Amniotic stem cell (primary cell): ENCODE results near the gene CAMTA1.
"Not testable (repeated sequence)": the region's sequence is repeated elsewhere in the genome, so short reads cannot be mapped to it uniquely, and the experiment has no call there.

ENCODE experiments used
- DNase-seq: peaks from one replicate; lab custom pipeline; 2025; lab: John Stamatoyannopoulos, UW

CAMTA1 gene

GRCh38 chr1:6809461-6809860 is 24.2 kb downstream of the CAMTA1 start:
- no peak for DNase-seq

- DNase-seq = not testable (repeated sequence)
These were observed 25.0 kb downstream of the CAMTA1 start for GRCh38 chr1:6810146-6810734.

GRCh38 chr1:6811583-6811982 is 26.3 kb downstream of the CAMTA1 start:
- DNase-seq = no peak

GRCh38 chr1:6813165-6813564 is 27.9 kb downstream of the CAMTA1 start:
- DNase-seq = no peak

GRCh38 chr1:6815726-6816125 is 30.5 kb downstream of the CAMTA1 start:
- DNase-seq = no peak

GRCh38 chr1:6819246-6820040 is 34.2 kb downstream of the CAMTA1 start:
- no peak for DNase-seq

- no peak for DNase-seq
These were observed 35.6 kb downstream of the CAMTA1 start for GRCh38 chr1:6820899-6821298.

GRCh38 chr1:6822530-6823359 is 37.5 kb downstream of the CAMTA1 start:
- DNase-seq = no peak

- DNase-seq = no peak
These were observed 38.5 kb downstream of the CAMTA1 start for GRCh38 chr1:6823793-6824192.

GRCh38 chr1:6824665-6825368 is 39.6 kb downstream of the CAMTA1 start:
- no peak for DNase-seq

- no peak for DNase-seq
These were observed 40.6 kb downstream of the CAMTA1 start for GRCh38 chr1:6825828-6826227.

- DNase-seq = no peak
These were observed 41.8 kb downstream of the CAMTA1 start for GRCh38 chr1:6827079-6827478.

GRCh38 chr1:6827630-6828165 is 42.4 kb downstream of the CAMTA1 start:
- no peak for DNase-seq

- no peak for DNase-seq
These were observed 46.1 kb downstream of the CAMTA1 start for GRCh38 chr1:6831366-6831765.

- not testable (repeated sequence) for DNase-seq
These were observed 46.8 kb downstream of the CAMTA1 start for GRCh38 chr1:6832006-6832405.

GRCh38 chr1:6832531-6833188 is 47.4 kb downstream of the CAMTA1 start:
- DNase-seq = no peak

- no peak for DNase-seq
These were observed 48.5 kb downstream of the CAMTA1 start for GRCh38 chr1:6833804-6834203.

GRCh38 chr1:6834366-6834765 is 49.1 kb downstream of the CAMTA1 start:
- no peak for DNase-seq

GRCh38 chr1:6835139-6835538 is 49.9 kb downstream of the CAMTA1 start:
- DNase-seq = no peak

GRCh38 chr1:6842301-6842700 is 57.0 kb downstream of the CAMTA1 start:
- no peak for DNase-seq

GRCh38 chr1:6845786-6846185 is 60.5 kb downstream of the CAMTA1 start:
- not testable (repeated sequence) for DNase-seq
